Right lung (tissue), 10 donors: ENCODE measurements around the gene THUMPD3. TPM values are rescaled to one million over a fixed set of nuclear protein-coding genes. Genes with fewer than 3 reads are reported as not detected.

Experiments
- DNase-seq, 2 donors: peaks; one replicate each; pipeline ENCODE4 v3.0.0-alpha.2; 2013
- long read RNA-seq, 8 donors: transcript quantifications; one replicate each; lab custom pipeline, GENCODE V29; 2026
- polyA plus RNA-seq, 5 donors: library from polyadenylated mRNA; unstranded; fragments of 120-200 nt; gene quantifications; one replicate each; pipeline versions ENCODE4 v1.2.1 to v1.2.3, GENCODE V29; 2013; ENCODE audit warnings: inconsistent platforms in 1 of 5, low replicate concordance in 1 of 5; ENCODE audit not compliant: insufficient read length in 5 of 5, insufficient read depth in 1 of 5

The THUMPD3 gene, protein sequence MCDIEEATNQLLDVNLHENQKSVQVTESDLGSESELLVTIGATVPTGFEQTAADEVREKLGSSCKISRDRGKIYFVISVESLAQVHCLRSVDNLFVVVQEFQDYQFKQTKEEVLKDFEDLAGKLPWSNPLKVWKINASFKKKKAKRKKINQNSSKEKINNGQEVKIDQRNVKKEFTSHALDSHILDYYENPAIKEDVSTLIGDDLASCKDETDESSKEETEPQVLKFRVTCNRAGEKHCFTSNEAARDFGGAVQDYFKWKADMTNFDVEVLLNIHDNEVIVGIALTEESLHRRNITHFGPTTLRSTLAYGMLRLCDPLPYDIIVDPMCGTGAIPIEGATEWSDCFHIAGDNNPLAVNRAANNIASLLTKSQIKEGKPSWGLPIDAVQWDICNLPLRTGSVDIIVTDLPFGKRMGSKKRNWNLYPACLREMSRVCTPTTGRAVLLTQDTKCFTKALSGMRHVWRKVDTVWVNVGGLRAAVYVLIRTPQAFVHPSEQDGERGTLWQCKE
- polyA plus RNA-seq: 10 to 100 TPM; 41.4 to 62.2 (median 49.6) TPM
- long read RNA-seq, donor 1, partial matches to known transcripts: 26 of 29 reads
- long read RNA-seq, donor 1, other reads (novel, unspliced or antisense): 0 of 29 reads
- long read RNA-seq, donor 2, partial matches to known transcripts: 6 of 11 reads
- long read RNA-seq, donor 2, other reads (novel, unspliced or antisense): 0 of 11 reads
- long read RNA-seq, donor 3, partial matches to known transcripts: 16 of 18 reads
- long read RNA-seq, donor 3, other reads (novel, unspliced or antisense): 0 of 18 reads
- long read RNA-seq, donor 4, partial matches to known transcripts: 10 of 12 reads
- long read RNA-seq, donor 4, other reads (novel, unspliced or antisense): 0 of 12 reads
- long read RNA-seq, donor 5, partial matches to known transcripts: 26 of 34 reads
- long read RNA-seq, donor 5, other reads (novel, unspliced or antisense): 6 of 34 reads
- long read RNA-seq, donor 6, partial matches to known transcripts: 8 of 14 reads
- long read RNA-seq, donor 6, other reads (novel, unspliced or antisense): 0 of 14 reads
- long read RNA-seq, donor 7, partial matches to known transcripts: 7 of 7 reads
- long read RNA-seq, donor 7, other reads (novel, unspliced or antisense): 0 of 7 reads
- long read RNA-seq, donor 8, partial matches to known transcripts: 9 of 10 reads
- long read RNA-seq, donor 8, other reads (novel, unspliced or antisense): 0 of 10 reads

GRCh38 chr3:9362731-9363530 is at the start of gene THUMPD3:
Gene THUMPD3, plus strand, starts transcription at chr3:9363054. Its CDS starts 2,015 bp downstream, at chr3:9365069.
- DNase-seq: peak; percentile 90 to 91

- DNase-seq: no peak
Measured at GRCh38 chr3:9314796-9315195, 48.1 kb upstream of the THUMPD3 start.

- peak; percentile 28 to 36 for DNase-seq
Measured at GRCh38 chr3:9316881-9317361, 45.9 kb upstream of the THUMPD3 start.

DNA sequence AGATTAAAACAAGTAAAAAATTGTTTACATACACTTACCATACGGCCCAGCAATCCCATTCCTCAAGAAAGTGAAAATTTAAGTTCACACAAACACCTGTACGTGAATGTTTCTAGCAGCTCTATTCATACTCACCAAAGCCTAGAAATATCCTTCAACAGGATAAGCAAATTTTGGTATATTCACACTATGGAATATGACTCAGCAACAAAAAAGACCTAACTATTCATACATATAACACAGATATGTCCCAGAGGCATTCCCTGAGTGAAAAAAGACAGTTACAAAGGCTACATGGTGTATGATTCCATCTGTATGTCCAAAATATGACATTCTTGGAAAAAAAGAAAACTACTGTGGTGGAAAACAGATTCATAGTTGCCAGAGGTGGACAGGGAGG is 40.1 kb upstream of the THUMPD3 start:
- no peak for DNase-seq

DNA sequence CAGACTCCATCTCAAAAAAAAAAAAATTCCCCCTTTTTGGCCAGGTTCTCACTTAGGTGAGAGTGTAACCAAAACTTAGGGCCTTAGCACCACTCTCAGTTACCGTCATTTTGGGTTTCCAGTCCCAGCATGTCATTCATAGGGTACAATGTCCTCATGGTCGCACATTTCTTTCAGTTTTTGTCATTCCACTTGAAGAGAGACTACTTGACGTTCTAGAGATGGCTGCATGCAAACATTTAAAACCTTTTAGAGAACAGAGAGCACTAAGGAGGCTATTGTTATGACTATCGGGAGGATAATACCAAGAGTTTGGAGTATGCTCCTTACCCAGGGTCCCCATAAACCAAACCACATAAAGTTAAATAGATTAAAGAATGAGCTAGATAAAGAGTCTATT is 37.9 kb upstream of the THUMPD3 start:
- DNase-seq: no peak

DNA sequence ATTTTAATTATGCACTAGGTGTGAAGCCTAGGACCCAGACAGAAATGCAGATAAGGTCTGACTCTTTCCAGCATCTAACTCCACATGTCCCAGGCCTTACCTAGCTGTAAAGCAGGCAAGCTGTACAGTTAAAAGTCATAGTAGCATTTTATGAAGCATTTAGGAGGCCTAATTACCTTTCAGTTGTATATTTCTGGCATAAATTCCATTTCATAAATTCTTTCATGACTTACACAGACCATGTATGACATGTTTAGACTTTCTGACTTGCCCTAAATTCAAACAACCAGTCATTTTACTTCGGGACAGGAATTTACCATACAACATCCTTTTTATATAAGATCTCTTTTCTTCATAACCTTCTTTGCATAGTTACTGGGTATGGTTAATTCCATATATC is 35.3 kb upstream of the THUMPD3 start:
- no peak for DNase-seq

DNA sequence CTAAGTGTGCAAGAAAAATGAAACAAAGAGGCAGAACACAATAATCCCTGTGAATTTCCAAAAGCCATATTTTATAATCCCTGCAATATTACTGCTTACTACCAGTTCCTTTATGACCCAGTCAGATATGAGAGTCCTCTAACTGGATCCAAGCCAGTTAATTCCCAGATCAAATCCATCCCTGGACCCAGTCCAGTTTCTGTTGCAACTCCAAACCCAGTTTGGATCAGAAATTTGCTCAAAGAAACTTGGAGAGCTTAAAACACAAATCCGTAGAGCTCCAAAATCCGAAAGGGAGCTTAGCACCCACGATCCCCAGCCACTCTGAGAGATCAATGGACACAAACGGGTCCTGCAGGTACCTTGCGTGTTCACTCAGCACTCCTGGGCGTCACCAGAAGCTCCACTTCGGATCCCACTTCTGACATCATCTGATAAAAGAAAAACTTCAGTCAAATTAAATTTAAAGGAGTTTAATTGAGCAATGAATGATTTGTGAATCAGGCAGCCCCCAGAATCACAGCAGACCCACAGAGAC is 32.6 kb upstream of the THUMPD3 start:
- no peak for DNase-seq

- DNase-seq: no peak
Measured at GRCh38 chr3:9331171-9331570, 31.7 kb upstream of the THUMPD3 start.

GRCh38 chr3:9332250-9333030 is 30.4 kb upstream of the THUMPD3 start:
- no peak for DNase-seq

DNA sequence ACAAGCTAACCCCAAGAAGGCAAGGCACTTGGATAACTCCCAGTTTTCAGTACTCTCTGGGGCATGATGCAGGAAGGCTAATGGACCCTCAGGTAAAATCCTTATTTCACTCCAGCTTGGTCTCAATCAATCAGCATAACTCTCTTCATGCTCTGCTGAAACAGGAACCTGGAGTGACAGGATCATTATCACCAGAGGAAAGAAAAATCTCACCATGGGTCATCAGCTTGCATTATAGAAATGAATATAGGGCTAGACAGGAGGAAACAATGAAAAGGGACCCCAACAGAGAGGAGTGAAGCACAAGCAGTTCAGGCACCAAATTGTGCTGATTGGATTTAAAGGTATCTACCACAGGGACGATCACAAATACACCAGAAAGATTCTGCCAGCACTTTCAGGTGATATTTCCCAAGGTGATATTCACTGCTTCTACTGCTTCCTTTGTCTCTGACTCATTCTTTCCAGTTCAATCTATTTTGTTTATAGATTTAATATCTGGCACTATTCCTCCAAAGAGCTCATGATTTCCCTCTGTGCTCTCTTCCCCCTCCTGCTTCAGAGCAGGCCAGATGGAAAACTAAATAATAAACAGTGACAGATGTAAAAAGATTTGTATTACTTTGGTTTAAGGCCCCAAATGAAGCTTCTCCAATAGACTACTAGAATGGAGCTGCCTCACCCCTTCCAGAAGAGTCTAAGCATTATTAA is 22.9 kb upstream of the THUMPD3 start:
- DNase-seq: no peak

GRCh38 chr3:9340472-9340902 is 22.4 kb upstream of the THUMPD3 start:
- DNase-seq: no peak

GRCh38 chr3:9342696-9343095 is 20.2 kb upstream of the THUMPD3 start:
- no peak for DNase-seq

DNA sequence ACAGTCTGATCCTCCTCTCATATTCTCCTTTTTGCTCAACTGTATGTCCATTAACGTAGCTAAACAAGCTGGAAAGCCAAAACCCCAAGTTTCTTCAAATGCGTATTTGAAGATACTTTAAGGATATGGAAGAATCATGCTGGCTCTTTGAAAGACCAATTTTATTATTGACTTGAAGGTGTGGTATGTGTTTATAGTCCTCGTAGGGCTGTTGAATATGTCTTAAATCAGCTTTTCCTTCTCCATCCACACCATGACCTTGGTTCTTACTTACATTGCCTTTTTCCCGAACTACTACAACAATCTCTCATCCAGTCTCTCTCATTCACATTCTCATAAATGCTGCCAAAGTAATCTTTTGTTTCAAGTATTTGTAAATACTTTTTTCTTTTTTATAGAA is 19.7 kb upstream of the THUMPD3 start:
- no peak for DNase-seq

- DNase-seq: no peak
Measured at GRCh38 chr3:9345041-9345440, 17.8 kb upstream of the THUMPD3 start.

- DNase-seq: no peak
Measured at GRCh38 chr3:9346141-9346540, 16.7 kb upstream of the THUMPD3 start.

GRCh38 chr3:9347081-9347480 is 15.8 kb upstream of the THUMPD3 start:
- no peak for DNase-seq

GRCh38 chr3:9347887-9348286 is 15.0 kb upstream of the THUMPD3 start:
- DNase-seq: no peak

GRCh38 chr3:9349321-9350117 is 13.3 kb upstream of the THUMPD3 start:
- no peak for DNase-seq
